Gastrocnemius medialis (tissue), 4 donors: ENCODE measurements around the gene PIGL.

ENCODE experiments used
- POLR2A ChIP-seq, 2 donors: fragments of 450-650 bp; IDR thresholded peaks; one replicate each; pipeline ENCODE4 v1.6.1; 2017; ENCODE audit warnings: antibody characterized with exemption in 2 of 2, mild to moderate bottlenecking in 2 of 2, moderate library complexity in 2 of 2
- TF ChIP-seq, protein P1 (sequence below), 5 experiments: fragments of 450-650 bp in 3 of 5; fragments of 200-600 bp in 2 of 5; sonication (generic) in 2 of 5; IDR thresholded peaks in 4 of 5; conservative IDR thresholded peaks in 1 of 5; 1 replicate in 4 of 5; 2 replicates in 1 of 5; pipeline ENCODE4 v1.5.1; 2016 to 2019; ENCODE audit warnings: antibody characterized with exemption in 5 of 5, mild to moderate bottlenecking in 3 of 5, moderate library complexity in 3 of 5

DNA sequence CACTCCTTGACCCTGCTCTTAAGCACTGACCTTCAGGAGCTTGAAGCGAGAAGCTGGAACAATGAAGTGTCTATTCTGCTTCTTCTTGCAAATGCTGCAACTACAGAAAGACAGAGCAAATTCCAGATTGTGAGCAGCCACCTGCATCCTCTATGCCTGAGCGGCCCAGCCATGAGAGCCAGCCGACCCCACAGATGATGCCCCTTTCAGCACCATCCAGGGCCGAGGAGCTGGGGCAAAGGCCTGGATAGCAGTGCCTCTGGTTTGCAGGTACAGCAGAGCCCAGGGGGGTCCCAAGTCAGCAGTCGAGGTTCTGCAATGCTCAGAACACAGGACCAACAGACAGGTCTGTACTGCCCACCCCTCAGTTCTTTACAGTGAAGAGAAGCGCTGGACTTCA is 131.6 kb downstream of the PIGL start:
- TF ChIP-seq, protein P1, sequence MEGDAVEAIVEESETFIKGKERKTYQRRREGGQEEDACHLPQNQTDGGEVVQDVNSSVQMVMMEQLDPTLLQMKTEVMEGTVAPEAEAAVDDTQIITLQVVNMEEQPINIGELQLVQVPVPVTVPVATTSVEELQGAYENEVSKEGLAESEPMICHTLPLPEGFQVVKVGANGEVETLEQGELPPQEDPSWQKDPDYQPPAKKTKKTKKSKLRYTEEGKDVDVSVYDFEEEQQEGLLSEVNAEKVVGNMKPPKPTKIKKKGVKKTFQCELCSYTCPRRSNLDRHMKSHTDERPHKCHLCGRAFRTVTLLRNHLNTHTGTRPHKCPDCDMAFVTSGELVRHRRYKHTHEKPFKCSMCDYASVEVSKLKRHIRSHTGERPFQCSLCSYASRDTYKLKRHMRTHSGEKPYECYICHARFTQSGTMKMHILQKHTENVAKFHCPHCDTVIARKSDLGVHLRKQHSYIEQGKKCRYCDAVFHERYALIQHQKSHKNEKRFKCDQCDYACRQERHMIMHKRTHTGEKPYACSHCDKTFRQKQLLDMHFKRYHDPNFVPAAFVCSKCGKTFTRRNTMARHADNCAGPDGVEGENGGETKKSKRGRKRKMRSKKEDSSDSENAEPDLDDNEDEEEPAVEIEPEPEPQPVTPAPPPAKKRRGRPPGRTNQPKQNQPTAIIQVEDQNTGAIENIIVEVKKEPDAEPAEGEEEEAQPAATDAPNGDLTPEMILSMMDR (IDR thresholded peaks at IDR 0.05 in 4 of 5, conservative IDR thresholded peaks at IDR 0.05 in 1 of 5), result no peak
- TF ChIP-seq POLR2A (IDR thresholded peaks at IDR 0.05), result no peak
